Measurements from ENCODE around the gene CDH23. TPM values are rescaled to one million over a fixed set of nuclear protein-coding genes. Genes with fewer than 3 reads are reported as not detected.

Gene CDH23
- total and polyA plus RNA-seq, 2 donors (not counting 1 experiment from before 2014, with no cell fraction given) = 0.37 to 0.89 TPM

DNA sequence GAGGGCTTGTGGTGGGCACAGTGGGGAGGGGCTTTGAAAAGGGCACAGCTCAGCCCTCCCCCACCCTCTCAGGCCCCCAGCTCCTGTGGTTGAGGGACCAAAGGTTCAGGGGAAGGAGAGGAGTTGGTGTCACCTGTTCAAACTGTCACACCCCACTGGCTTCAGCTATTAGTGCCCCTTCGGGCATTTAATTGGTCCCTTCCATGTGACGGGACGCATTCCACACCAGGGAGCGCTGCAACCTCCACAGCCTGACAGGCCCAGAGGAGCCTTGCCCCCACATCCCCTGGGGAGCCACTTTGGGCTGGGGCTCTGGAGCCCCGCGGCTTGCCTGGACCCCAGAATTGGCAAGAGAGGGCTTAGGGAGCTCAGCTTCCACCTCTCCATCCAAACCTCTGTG, 247.2 kb downstream of the CDH23 start:
- Histone ChIP-seq H3K9me3 (ENCODE audit: control extremely low read depth in 1 of 3, control insufficient read depth in 2 of 3, insufficient read depth in 1 of 3, low read length in 2 of 3) (peaks cover 0 to 4% (median 0%) of the 10 kb centered on the region in 3 donors), H3K4me1 (ENCODE audit: control insufficient read depth in 2 of 2, insufficient read depth in 2 of 2, low read length in 2 of 2) (peaks cover 13 to 22% of the 10 kb centered on the region in 2 donors), H3K4me3 (ENCODE audit: control extremely low read depth in 1 of 5, extremely low read depth in 1 of 5, insufficient read depth in 1 of 5, low read depth in 2 of 5, low read length in 4 of 5) (no peak overlapping the region), H3K9ac (ENCODE audit: low read length) (no peak overlapping the region), H3K27ac (ENCODE audit: low read length in 2 of 2) (no peak overlapping the region), H3K4me2 (replicated peaks; ENCODE audit: low read depth, low read length, poor library complexity, severe bottlenecking) (no peak overlapping the region), H4K20me1 (ENCODE audit: control insufficient read depth, insufficient read depth, low read length, poor library complexity, severe bottlenecking) (no peaks in the 10 kb centered on the region), H3K36me3 (replicated peaks in 1 of 2; ENCODE audit: control extremely low read depth in 1 of 2, control insufficient read depth in 1 of 2, extremely low read depth in 1 of 2, insufficient read depth in 2 of 2, low read length in 1 of 2) (no peaks in the 10 kb centered on the region), H3K79me2 (ENCODE audit: control insufficient read depth, insufficient read depth, low read length) (no peaks in the 10 kb centered on the region), H3K27me3 (replicated peaks in 1 of 4; ENCODE audit: control extremely low read depth in 1 of 4, control insufficient read depth in 3 of 4, insufficient read depth in 4 of 4, low read length in 3 of 4) (no peaks in the 10 kb centered on the region), H2AFZ (ENCODE audit: insufficient read depth, low read depth, low read length, poor library complexity, severe bottlenecking) (no peak overlapping the region)
- Mint-ChIP-seq H3K27me3 (no peaks in the 10 kb centered on the region), H3K9me3 (ENCODE audit: insufficient read depth) (no peaks in the 10 kb centered on the region), H3K4me1 (peaks cover 21% of the 10 kb centered on the region), H3K27ac (no peak overlapping the region), H3K4me3 (no peak overlapping the region)
- ATAC-seq (ENCODE audit: low read depth) (peak; percentile 10), DNase-seq (no peak)
- intact Hi-C loops (cut with micrococcal nuclease) = loop anchor here (10.0 kb wide), 1 partner anchor 51 kb away; no protein-coding TSS in a partner anchor
- WGBS (ENCODE audit: insufficient coverage) = 45% methylated on average over 6 of the region's 6 CpGs
- ChIA-PET POLR2A (no interaction called here), CTCF (interaction anchor here (0.9 to 1.5 kb wide), 3 partner anchors 50 to 64 kb away, joined by 3 to 4 read pairs (median 3); no protein-coding TSS in a partner anchor)
- TF ChIP-seq, protein P1, sequence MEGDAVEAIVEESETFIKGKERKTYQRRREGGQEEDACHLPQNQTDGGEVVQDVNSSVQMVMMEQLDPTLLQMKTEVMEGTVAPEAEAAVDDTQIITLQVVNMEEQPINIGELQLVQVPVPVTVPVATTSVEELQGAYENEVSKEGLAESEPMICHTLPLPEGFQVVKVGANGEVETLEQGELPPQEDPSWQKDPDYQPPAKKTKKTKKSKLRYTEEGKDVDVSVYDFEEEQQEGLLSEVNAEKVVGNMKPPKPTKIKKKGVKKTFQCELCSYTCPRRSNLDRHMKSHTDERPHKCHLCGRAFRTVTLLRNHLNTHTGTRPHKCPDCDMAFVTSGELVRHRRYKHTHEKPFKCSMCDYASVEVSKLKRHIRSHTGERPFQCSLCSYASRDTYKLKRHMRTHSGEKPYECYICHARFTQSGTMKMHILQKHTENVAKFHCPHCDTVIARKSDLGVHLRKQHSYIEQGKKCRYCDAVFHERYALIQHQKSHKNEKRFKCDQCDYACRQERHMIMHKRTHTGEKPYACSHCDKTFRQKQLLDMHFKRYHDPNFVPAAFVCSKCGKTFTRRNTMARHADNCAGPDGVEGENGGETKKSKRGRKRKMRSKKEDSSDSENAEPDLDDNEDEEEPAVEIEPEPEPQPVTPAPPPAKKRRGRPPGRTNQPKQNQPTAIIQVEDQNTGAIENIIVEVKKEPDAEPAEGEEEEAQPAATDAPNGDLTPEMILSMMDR (IDR thresholded peaks at IDR 0.05) = no peak
- no peak for TF ChIP-seq EZH2 (IDR thresholded peaks at IDR 0.05; ENCODE audit: borderline replicate concordance, insufficient read depth, low read depth, low read length, poor library complexity, severe bottlenecking)

DNA sequence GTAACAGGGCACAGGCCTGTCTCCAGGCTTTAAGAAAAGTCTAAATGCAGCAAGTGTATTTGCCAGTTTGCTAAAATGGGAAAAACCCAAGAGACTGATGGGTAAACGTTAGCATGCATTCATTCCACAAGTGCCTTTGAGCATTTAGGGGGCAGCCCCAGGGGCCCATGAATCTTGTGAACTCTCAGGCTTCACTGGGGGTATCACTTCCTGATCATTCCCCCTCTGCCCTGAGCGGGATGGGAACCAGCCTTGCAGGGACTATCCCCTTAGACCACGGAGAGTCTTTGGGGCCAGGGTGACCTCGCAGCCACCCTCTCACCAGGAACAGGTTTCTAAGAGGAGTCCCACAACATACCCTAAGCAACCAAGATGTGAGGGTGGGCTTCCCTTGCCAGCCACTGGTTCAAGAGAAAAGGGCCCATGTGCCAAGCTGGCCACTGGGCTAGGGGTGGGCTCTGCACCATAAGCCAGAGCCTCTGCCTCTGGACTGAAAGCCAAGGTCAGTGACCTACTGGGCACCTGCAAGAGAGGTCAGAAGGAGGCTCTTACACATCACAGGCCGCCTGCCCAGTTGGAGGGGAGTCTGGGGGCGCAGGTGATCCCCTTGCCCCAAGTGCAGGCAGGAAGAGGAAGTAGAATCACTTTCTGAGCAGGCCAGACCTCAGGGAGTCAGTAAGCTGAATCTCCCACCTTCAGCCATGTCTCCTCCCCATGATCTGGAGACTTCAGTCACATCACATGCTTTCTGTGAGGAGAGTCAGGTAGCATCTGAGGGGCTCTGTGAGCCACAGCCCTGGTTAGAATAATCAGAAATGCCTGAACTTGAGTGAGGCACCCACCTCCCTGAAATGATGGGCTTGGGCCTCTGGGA, 247.8 kb downstream of the CDH23 start:
- POLR2A ChIA-PET = no interaction called here
- H2AFZ ChIP-seq (ENCODE audit: insufficient read depth, low read depth, low read length, poor library complexity, severe bottlenecking) = peak overlapping the region; percentile 46
- no peak overlapping the region for H3K27ac ChIP-seq (ENCODE audit: low read length in 2 of 2)
- H3K36me3 ChIP-seq (replicated peaks in 1 of 2; ENCODE audit: control extremely low read depth in 1 of 2, control insufficient read depth in 1 of 2, extremely low read depth in 1 of 2, insufficient read depth in 2 of 2, low read length in 1 of 2) = no peaks in the 10 kb centered on the region
- 26% methylated on average over 3 of the region's 6 CpGs for WGBS (ENCODE audit: insufficient coverage)
- TF ChIP-seq EZH2 (IDR thresholded peaks at IDR 0.05; ENCODE audit: borderline replicate concordance, insufficient read depth, low read depth, low read length, poor library complexity, severe bottlenecking) = no peak
- TF ChIP-seq, protein P1 (IDR thresholded peaks at IDR 0.05) = no peak
- CTCF ChIA-PET = interaction anchor here (1.3 to 1.5 kb wide), 2 partner anchors 49 to 52 kb away, joined by 3 to 4 read pairs; no protein-coding TSS in a partner anchor
- H3K27me3 Mint-ChIP-seq = no peaks in the 10 kb centered on the region
- DNase-seq (no peak), ATAC-seq (ENCODE audit: low read depth) (no peak)
- no peak overlapping the region for H3K27ac Mint-ChIP-seq
- H3K4me2 ChIP-seq (replicated peaks; ENCODE audit: low read depth, low read length, poor library complexity, severe bottlenecking) = peak overlapping the region; percentile 8
- H4K20me1 ChIP-seq (ENCODE audit: control insufficient read depth, insufficient read depth, low read length, poor library complexity, severe bottlenecking) = no peaks in the 10 kb centered on the region
- intact Hi-C loops (cut with micrococcal nuclease) = loop anchor here (10.0 kb wide), 1 partner anchor 50 kb away; no protein-coding TSS in a partner anchor
- H3K79me2 ChIP-seq (ENCODE audit: control insufficient read depth, insufficient read depth, low read length) = no peaks in the 10 kb centered on the region
- no peaks in the 10 kb centered on the region for H3K27me3 ChIP-seq (replicated peaks in 1 of 4; ENCODE audit: control extremely low read depth in 1 of 4, control insufficient read depth in 3 of 4, insufficient read depth in 4 of 4, low read length in 3 of 4)
- no peak overlapping the region for H3K9ac ChIP-seq (ENCODE audit: low read length)
- H3K4me1 Mint-ChIP-seq = peaks cover 27% of the 10 kb centered on the region
- no peak overlapping the region for H3K4me3 ChIP-seq (ENCODE audit: control extremely low read depth in 1 of 5, extremely low read depth in 1 of 5, insufficient read depth in 1 of 5, low read depth in 2 of 5, low read length in 4 of 5)
- H3K4me1 ChIP-seq (ENCODE audit: control insufficient read depth in 2 of 2, insufficient read depth in 2 of 2, low read length in 2 of 2) = peaks cover 13 to 29% of the 10 kb centered on the region in 2 donors
- H3K4me3 Mint-ChIP-seq = no peak overlapping the region
- H3K9me3 ChIP-seq (ENCODE audit: control extremely low read depth in 1 of 3, control insufficient read depth in 2 of 3, insufficient read depth in 1 of 3, low read length in 2 of 3) = peaks cover 0 to 4% (median 0%) of the 10 kb centered on the region in 3 donors
- H3K9me3 Mint-ChIP-seq (ENCODE audit: insufficient read depth) = no peaks in the 10 kb centered on the region
